HG02610 (cell line): ENCODE measurements around the gene AKT2.

ENCODE experiments used
- ATAC-seq: cut with Tn5 transposase; IDR thresholded peaks from one replicate; pipeline ENCODE4 v1.9.1; 2021; ENCODE audit warnings: mild to moderate bottlenecking, moderate library complexity; ENCODE audit not compliant: unreplicated experiment

Gene AKT2

DNA sequence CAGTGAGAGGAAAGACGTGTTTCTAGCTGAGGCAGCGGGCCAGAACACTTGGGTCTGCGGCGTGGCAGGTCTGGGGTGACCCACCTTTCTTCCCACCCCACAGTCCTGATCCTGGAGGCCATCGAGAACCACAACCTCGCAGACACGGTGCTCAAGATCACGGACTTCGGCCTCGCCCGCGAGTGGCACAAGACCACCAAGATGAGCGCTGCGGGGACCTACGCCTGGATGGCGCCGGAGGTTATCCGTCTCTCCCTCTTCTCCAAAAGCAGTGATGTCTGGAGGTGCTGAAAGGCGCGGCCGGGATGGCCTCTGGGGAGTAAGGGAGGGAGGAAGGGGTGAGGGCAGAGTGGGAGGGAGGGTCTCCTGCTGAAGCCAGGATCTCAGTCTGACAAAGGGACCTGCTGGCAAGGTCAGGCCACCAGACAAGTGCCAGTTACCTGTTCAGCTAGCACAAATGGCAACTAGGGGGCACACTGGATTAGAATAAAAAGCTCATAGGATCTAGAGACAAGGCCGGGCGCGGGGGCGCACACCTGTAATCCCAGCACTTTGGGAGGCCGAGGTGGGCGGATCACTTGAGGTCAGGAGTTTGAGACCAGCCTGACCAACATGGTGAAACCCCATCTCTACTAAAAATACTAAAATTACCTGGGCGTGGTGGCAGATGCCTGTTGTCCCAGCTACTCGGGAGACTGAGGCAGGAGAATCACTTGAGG lies 86.7 kb downstream of the AKT2 start:
- no peak for ATAC-seq

DNA sequence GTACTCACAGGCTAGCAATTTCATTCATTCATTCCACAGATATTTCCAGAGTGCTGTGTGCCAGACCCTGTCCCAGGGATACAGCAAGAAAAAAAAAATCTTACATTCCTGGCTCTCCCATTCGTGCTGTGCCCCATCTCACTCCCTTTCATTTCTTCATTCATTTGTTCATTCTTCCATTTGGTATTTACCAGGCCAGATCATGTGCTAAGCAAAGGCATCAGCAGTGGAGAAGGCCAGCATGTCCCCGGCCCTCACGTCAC lies 91.6 kb downstream of the AKT2 start:
- ATAC-seq = no peak

DNA sequence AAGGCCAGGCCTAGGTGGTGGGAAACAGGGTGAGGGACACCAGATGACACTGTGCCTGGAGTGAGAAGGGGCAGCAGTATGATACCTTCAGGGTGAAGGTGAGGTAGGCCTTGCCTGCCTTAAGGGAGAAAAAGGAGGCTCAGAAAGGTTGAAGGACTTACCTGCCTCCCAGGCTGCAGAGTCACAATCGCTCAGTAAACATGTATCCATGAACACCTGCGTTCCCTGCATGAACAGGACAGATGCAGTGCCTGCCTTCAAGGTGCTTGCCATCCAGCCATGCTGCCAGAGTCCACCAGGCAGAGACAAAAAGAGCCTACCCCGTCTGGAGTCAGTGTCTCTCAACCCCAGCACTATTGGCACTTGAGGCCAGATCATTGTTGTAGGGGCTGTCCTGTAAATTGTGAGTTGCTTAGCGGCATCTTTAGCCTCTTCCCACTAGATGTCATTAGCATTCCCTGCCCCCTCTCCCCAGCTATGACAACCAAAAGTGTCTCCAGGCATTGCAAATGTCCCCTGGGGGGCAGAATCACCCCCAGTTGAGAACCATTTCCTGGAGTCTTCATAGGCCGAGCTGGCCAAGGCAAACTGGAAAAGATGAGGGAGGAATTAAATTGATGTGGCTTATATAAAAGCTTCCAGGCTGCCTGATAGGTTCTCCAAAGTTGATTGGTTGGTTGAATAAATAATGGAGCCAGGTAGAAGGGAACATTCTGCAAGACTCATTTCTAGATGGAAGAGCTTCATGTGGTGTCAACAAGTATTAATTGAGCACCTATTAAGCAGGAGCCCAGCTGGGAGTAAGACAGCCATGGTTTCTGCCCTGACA lies 92.2 kb downstream of the AKT2 start:
- ATAC-seq = no peak

DNA sequence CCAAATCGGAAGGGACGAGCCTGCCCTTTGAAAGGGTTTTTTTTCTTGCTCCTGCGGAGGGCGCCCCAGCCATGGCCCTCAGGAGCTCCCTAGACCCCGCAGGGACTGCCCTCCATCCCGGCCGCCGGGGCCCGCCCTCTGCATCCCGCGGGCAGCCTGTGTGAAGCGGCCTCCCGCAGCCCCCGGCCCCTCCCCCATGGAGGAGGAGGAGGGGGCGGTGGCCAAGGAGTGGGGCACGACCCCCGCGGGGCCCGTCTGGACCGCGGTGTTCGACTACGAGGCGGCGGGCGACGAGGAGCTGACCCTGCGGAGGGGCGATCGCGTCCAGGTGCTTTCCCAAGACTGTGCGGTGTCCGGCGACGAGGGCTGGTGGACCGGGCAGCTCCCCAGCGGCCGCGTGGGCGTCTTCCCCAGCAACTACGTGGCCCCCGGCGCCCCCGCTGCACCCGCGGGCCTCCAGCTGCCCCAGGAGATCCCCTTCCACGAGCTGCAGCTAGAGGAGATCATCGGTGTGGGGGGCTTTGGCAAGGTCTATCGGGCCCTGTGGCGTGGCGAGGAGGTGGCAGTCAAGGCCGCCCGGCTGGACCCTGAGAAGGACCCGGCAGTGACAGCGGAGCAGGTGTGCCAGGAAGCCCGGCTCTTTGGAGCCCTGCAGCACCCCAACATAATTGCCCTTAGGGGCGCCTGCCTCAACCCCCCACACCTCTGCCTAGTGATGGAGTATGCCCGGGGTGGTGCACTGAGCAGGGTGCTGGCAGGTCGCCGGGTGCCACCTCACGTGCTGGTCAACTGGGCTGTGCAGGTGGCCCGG lies 93.1 kb downstream of the AKT2 start:
- ATAC-seq = no peak

DNA sequence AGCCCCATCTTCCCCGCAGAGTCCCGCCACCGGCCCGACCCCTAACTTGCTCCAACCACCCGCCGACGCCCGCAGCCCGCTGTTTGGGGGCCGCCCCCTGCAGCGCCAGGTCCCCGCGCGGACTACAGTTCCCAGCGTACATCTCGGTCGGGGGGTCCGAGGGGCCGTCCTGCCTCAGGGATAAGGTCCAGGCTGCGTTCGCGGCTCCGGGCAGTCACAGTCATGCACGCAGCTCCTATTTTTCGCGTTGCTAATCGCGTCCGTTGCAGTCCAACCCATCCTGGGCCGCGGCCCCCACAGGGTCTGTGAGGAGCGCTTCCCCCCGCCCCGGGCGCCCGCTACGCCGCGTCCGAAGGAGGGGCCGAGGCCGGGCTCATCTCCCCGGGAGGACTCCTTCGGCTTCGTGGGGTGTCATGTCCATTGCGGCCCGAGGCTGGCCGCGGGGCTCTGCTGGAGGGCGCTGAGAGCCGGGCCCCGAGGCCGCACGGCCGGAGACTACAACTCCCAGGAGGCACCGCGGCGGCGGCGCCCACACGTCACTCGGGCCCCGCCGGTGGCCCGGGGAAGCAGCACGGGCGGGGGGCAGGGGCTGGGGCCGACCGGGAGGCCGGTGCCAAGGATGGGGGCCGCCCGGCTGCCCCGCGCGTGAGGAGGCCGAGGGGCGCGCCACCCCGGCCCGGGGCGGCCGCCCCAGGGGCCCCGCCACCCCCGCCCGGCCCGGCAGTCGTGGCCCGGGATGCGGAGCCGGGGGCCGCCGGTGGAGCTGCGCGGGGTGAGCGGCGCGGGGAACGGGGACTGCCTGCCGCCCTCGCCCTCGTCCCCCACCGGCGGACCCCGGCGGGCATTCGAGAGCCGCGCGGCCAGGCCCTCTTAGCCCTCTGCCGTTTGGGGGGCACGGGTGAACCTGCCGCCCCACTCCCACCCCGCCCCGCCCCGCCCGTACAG lies 94.0 kb downstream of the AKT2 start, which contains the start of gene MAP3K10:
Gene MAP3K10, plus strand, starts transcription at position 536 of the 945 bp plus-strand sequence. CDS start 606 bp downstream, outside the sequence.
- ATAC-seq = peak; percentile 76

DNA sequence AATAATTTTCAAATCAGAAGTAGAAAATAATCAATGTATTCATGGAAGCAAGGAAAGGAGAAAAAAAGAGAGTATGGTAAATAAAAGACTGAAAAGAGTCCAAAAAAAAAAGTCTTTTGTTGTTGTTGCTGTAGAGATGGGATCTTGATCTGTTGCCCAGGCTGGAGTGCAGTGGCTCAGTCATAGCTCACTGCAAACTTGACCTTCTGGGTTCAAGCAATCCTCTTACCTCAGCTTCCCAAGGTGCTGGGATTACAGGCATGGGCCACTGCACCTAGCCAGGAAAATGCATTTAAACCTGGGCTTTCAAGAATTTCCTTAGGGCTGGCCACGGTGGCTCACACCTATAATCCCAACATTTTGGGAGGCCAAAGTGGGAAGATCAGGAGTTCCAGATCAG lies 100.9 kb downstream of the AKT2 start:
- no peak for ATAC-seq
